Aorta (tissue), 5 donors: ENCODE measurements around the gene FAM149A. TPM values are rescaled to one million over a fixed set of nuclear protein-coding genes. Genes with fewer than 3 reads are reported as not detected.

ENCODE experiments used
- ATAC-seq: fragments of 200-7000 bp; cut with Tn5 transposase; one replicate; pipeline ENCODE4 v1.9.1; 2022; ENCODE audit warnings: moderate library complexity; ENCODE audit not compliant: low FRiP score
- DNase-seq, 2 donors: peaks; one replicate each; pipeline ENCODE4 v3.0.0-alpha.2; 2020
- H3K27ac ChIP-seq, 2 donors: one replicate each; pipeline ENCODE4 v1.5.1; 2013; ENCODE audit warnings: low read length in 2 of 2, mild to moderate bottlenecking in 2 of 2, moderate library complexity in 2 of 2, control low read depth in 1 of 2, inconsistent platforms in 1 of 2, low read depth in 1 of 2
- H3K27me3 ChIP-seq, 2 donors: one replicate each; pipeline ENCODE4 v1.6.1; 2013; ENCODE audit warnings: control low read depth in 1 of 2, low read length in 1 of 2, mild to moderate bottlenecking in 1 of 2, moderate library complexity in 1 of 2; ENCODE audit not compliant: insufficient read depth in 2 of 2, control insufficient read depth in 1 of 2
- H3K36me3 ChIP-seq, 2 donors: one replicate each; pipeline ENCODE4 v1.6.1; 2013; ENCODE audit warnings: control low read depth in 1 of 2, low read length in 1 of 2, mild to moderate bottlenecking in 1 of 2; ENCODE audit not compliant: insufficient read depth in 2 of 2, control insufficient read depth in 1 of 2
- H3K4me1 ChIP-seq, 2 donors: one replicate each; pipeline ENCODE4 v1.6.1; 2013; ENCODE audit warnings: low read length in 2 of 2, control low read depth in 1 of 2, mild to moderate bottlenecking in 1 of 2, moderate library complexity in 1 of 2; ENCODE audit not compliant: insufficient read depth in 2 of 2, control insufficient read depth in 1 of 2
- H3K4me3 ChIP-seq, 2 donors: one replicate each; pipeline ENCODE4 v1.5.1; 2013; ENCODE audit warnings: low read length in 2 of 2, control low read depth in 1 of 2, mild to moderate bottlenecking in 1 of 2
- H3K9me3 ChIP-seq: one replicate; pipeline ENCODE4 v1.6.1; 2013; ENCODE audit warnings: mild to moderate bottlenecking, low read length; ENCODE audit not compliant: control insufficient read depth
- WGBS, 2 donors: extraction: QIAGEN DNeasy Blood & Tissue Kit; methylation state at CpG; one replicate each; pipeline ENCODE4 v1.1.7; 2013; 5-methylcytosine and 5-hydroxymethylcytosine counted together
- intact Hi-C, 2 donors: fragments of 100-400 bp; cut with DNase I; formaldehyde crosslinking; loops; one replicate each; pipeline versions ENCODE4 v1.14.2 to v1.15.0; 2022
- polyA plus RNA-seq, 2 donors: library from polyadenylated mRNA; stranded (reverse); fragments of 200-250 nt; gene quantifications; one replicate each; pipeline ENCODE4 v1.2.3, GENCODE V29; 2013
- total RNA-seq, 2 donors: library from RNA; stranded (reverse); fragmentation: NEBNext Ultra II Directional; extraction: Animal tissue kit (Norgen Biotek cat#: 25700); gene quantifications; one replicate each; pipeline ENCODE4 v1.2.1, GENCODE V29; 2021
- donor health status: healthy with polysubstance abuse.
- donor health status: Bipolar disorder and iron deficiency.
- donor health status: DM: no; HTN: no; CAD: no.
- donor health status: DM: no; HTN: no; CAD: no.
- donor health status: DM: yes; HTN: yes; CAD: no.

Gene FAM149A
- total and polyA plus RNA-seq, 4 donors, result 7.9 to 25.8 (median 15.3) TPM

- Histone ChIP-seq H3K36me3 (no peaks in the 10 kb centered on the region), H3K27me3 (no peaks in the 10 kb centered on the region), H3K27ac (peak overlapping the region in 1 of 2 donors; percentile 83), H3K4me1 (no peaks in the 10 kb centered on the region), H3K9me3 (no peaks in the 10 kb centered on the region), H3K4me3 (peak overlapping the region; percentile 8 to 52)
- intact Hi-C loops, result no loop called here
- 0% methylated on average over 42 to 54 of the region's 54 CpGs for WGBS, 2 donors
- peak; percentile 84 to 90 for DNase-seq
- ATAC-seq, result peak; percentile 78
Measured at GRCh38 chr4:186144946-186145569, 40.6 kb downstream of the FAM149A start.

GRCh38 chr4:186146458-186146857 lies 42.0 kb downstream of the FAM149A start:
- no peaks in the 10 kb centered on the region for H3K9me3 ChIP-seq
- no peak overlapping the region for H3K4me3 ChIP-seq
- intact Hi-C loops, result no loop called here
- ATAC-seq, result no peak
- WGBS, 2 donors, result 93% methylated on average over 9 of the region's 9 CpGs
- H3K27me3 ChIP-seq, result no peaks in the 10 kb centered on the region
- H3K36me3 ChIP-seq, result no peaks in the 10 kb centered on the region
- DNase-seq, result no peak
- no peaks in the 10 kb centered on the region for H3K4me1 ChIP-seq
- no peak overlapping the region for H3K27ac ChIP-seq

GRCh38 chr4:186148336-186148975 lies 44.0 kb downstream of the FAM149A start:
- H3K27me3 ChIP-seq, result no peaks in the 10 kb centered on the region
- peaks cover 0 to 2% of the 10 kb centered on the region in 2 donors for H3K36me3 ChIP-seq
- DNase-seq (no peak), ATAC-seq (no peak)
- H3K4me1 ChIP-seq, result no peaks in the 10 kb centered on the region
- H3K27ac ChIP-seq, result no peak overlapping the region
- intact Hi-C loops, result no loop called here
- H3K9me3 ChIP-seq, result no peaks in the 10 kb centered on the region
- WGBS, 2 donors, result 98% methylated on average over 1 of the region's 1 CpG
- H3K4me3 ChIP-seq, result no peak overlapping the region

GRCh38 chr4:186149872-186150271 lies 45.4 kb downstream of the FAM149A start:
- 9 to 19% methylated on average over 13 to 14 of the region's 14 CpGs for WGBS, 2 donors
- H3K27ac ChIP-seq, result no peak overlapping the region
- DNase-seq (peak; percentile 62 to 93), ATAC-seq (peak; percentile 77)
- H3K27me3 ChIP-seq, result no peaks in the 10 kb centered on the region
- no peaks in the 10 kb centered on the region for H3K9me3 ChIP-seq
- peaks cover 0 to 2% of the 10 kb centered on the region in 2 donors for H3K36me3 ChIP-seq
- intact Hi-C loops, result no loop called here
- H3K4me3 ChIP-seq, result no peak overlapping the region
- H3K4me1 ChIP-seq, result no peaks in the 10 kb centered on the region

GRCh38 chr4:186150926-186151325 lies 46.4 kb downstream of the FAM149A start:
- intact Hi-C loops, result no loop called here
- 92 to 95% methylated on average over 13 of the region's 13 CpGs for WGBS, 2 donors

GRCh38 chr4:186151499-186151898 lies 47.0 kb downstream of the FAM149A start:
- Histone ChIP-seq H3K9me3 (no peaks in the 10 kb centered on the region), H3K27ac (no peak overlapping the region), H3K27me3 (no peaks in the 10 kb centered on the region), H3K4me3 (no peak overlapping the region), H3K36me3 (peaks cover 0 to 2% of the 10 kb centered on the region in 2 donors), H3K4me1 (no peaks in the 10 kb centered on the region)
- no peak for DNase-seq
- 95 to 96% methylated on average over 7 of the region's 7 CpGs for WGBS, 2 donors
- intact Hi-C loops, result no loop called here
- no peak for ATAC-seq

More at GRCh38 chr4:186150926-186151325, 46.4 kb downstream of the FAM149A start:
- H3K4me1 ChIP-seq, result no peaks in the 10 kb centered on the region
- H3K9me3 ChIP-seq, result no peaks in the 10 kb centered on the region
- no peaks in the 10 kb centered on the region for H3K27me3 ChIP-seq
- H3K27ac ChIP-seq, result no peak overlapping the region
- H3K36me3 ChIP-seq, result peaks cover 0 to 2% of the 10 kb centered on the region in 2 donors
- H3K4me3 ChIP-seq, result no peak overlapping the region
- DNase-seq (no peak), ATAC-seq (no peak)

- DNase-seq (no peak), ATAC-seq (peak; percentile 23)
- Histone ChIP-seq H3K9me3 (no peaks in the 10 kb centered on the region), H3K4me3 (no peak overlapping the region), H3K36me3 (peaks cover 0 to under 1% of the 10 kb centered on the region in 2 donors), H3K4me1 (no peaks in the 10 kb centered on the region), H3K27me3 (no peaks in the 10 kb centered on the region), H3K27ac (no peak overlapping the region)
- intact Hi-C loops, result no loop called here
- 82% methylated on average over 17 of the region's 17 CpGs for WGBS, 2 donors
Measured at GRCh38 chr4:186158021-186158813, 53.7 kb downstream of the FAM149A start.

- intact Hi-C loops, result no loop called here
- Histone ChIP-seq H3K4me3 (no peak overlapping the region), H3K27me3 (no peaks in the 10 kb centered on the region), H3K36me3 (peaks cover 0 to 1% of the 10 kb centered on the region in 2 donors), H3K27ac (no peak overlapping the region), H3K9me3 (no peaks in the 10 kb centered on the region), H3K4me1 (no peaks in the 10 kb centered on the region)
- DNase-seq (no peak), ATAC-seq (no peak)
- 88% methylated on average over 5 of the region's 5 CpGs for WGBS, 2 donors
Measured at GRCh38 chr4:186158966-186159365, 54.5 kb downstream of the FAM149A start.
